HFFc6 (cell line): ENCODE results near the gene DYNC1I2. TPM values are rescaled to one million over a fixed set of nuclear protein-coding genes. Genes with fewer than 3 reads are reported as not detected.

ENCODE experiments used
- DNase-seq: peaks from one replicate; pipeline ENCODE4 v3.0.0-alpha.2; 2018
- H3K27ac Mint-ChIP-seq: 2 replicates; pipeline ENCODE4 v1.8.0; 2020; ENCODE audit warnings: mild to moderate bottlenecking, mixed read lengths
- H3K27me3 Mint-ChIP-seq: 2 replicates; pipeline ENCODE4 v1.8.0; 2021; ENCODE audit warnings: mild to moderate bottlenecking, moderate library complexity, mixed read lengths; ENCODE audit not compliant: insufficient read depth
- H3K36me3 Mint-ChIP-seq: 2 replicates; pipeline ENCODE4 v1.8.0; 2021; ENCODE audit warnings: low read depth, mixed read lengths
- H3K4me1 Mint-ChIP-seq: 2 replicates; pipeline ENCODE4 v1.8.0; 2020; ENCODE audit warnings: low read depth, mixed read lengths
- H3K4me3 Mint-ChIP-seq: 2 replicates; pipeline ENCODE4 v1.8.0; 2020; ENCODE audit warnings: mild to moderate bottlenecking, moderate library complexity, mixed read lengths
- H3K9me3 Mint-ChIP-seq: 2 replicates; pipeline ENCODE4 v1.8.0; 2020; ENCODE audit warnings: mild to moderate bottlenecking, mixed read lengths
- total RNA-seq, 6 experiments: library from RNA; stranded (reverse); fragmentation: NEBNext Ultra II Directional; extraction: Animal tissue kit (Norgen Biotek cat#: 25700); gene quantifications; 2 replicates in 1 of 6; 3 replicates in 5 of 6; pipeline ENCODE4 v1.2.3, GENCODE V29; 2021
- TF ChIP-seq, protein P1 (sequence below): fragments of 200-600 bp; sonication (generic); IDR thresholded peaks from 2 replicates; pipeline ENCODE4 v1.5.0; 2021; ENCODE audit warnings: antibody characterized with exemption, mild to moderate bottlenecking

The DYNC1I2 gene
- total RNA-seq, 6 experiments from 2014 or later, result 98.1 to 111 (median 105) TPM

DNA sequence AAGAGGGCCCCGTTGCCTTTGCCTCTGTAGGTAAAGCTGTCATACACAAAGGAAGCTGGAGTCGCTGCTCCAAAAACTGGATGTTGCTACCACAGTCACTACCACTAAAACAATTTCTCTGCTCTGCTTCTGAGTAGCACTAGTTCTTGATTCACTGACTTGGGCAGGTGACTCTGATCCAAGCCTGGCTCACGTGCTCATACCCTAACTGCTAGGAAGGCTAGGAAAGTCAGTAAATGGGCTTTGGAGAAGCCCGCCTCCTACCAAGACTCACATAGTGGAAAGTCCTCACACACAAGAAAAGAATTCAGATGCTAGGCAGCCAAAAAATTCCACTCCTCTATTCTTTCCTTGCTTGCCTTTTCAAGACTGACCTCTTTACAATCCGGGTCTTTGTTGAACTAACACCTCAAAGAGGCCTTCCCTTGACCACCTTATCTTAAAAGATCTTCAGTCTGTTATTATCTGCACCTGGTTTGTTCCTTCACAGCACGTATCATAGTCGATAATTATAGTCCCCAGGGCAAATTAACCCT, 11.4 kb upstream of the DYNC1I2 start:
- TF ChIP-seq, protein P1, sequence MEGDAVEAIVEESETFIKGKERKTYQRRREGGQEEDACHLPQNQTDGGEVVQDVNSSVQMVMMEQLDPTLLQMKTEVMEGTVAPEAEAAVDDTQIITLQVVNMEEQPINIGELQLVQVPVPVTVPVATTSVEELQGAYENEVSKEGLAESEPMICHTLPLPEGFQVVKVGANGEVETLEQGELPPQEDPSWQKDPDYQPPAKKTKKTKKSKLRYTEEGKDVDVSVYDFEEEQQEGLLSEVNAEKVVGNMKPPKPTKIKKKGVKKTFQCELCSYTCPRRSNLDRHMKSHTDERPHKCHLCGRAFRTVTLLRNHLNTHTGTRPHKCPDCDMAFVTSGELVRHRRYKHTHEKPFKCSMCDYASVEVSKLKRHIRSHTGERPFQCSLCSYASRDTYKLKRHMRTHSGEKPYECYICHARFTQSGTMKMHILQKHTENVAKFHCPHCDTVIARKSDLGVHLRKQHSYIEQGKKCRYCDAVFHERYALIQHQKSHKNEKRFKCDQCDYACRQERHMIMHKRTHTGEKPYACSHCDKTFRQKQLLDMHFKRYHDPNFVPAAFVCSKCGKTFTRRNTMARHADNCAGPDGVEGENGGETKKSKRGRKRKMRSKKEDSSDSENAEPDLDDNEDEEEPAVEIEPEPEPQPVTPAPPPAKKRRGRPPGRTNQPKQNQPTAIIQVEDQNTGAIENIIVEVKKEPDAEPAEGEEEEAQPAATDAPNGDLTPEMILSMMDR, result no peak
- Mint-ChIP-seq H3K27me3 (peaks cover 32% of the 10 kb centered on the region), H3K9me3 (no peaks in the 10 kb centered on the region), H3K4me1 (no peaks in the 10 kb centered on the region; the same call in 1 of the 2 replicates), H3K4me3 (no peak overlapping the region), H3K36me3 (no peaks in the 10 kb centered on the region), H3K27ac (no peak overlapping the region)
- DNase-seq, result no peak

DNA sequence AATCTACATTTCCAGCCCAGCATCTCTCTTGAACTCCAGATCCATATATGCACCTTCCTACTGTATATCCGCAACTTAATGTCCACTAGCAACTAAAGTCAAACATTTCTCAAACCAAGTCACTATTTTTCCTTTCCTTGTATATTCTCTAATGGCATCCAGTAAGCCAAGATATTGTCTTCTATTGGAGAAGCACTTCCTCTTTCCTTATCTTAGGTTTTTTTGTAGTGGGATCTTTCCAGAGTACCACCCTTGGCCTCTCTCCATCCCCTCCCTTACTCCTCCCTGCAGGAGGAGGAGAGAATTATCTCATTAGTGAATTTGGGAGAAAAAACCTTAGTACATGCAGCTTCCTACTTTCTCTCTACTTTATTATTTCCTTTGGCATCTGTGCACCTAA, 8.7 kb upstream of the DYNC1I2 start:
- no peak for DNase-seq
- TF ChIP-seq, protein P1, result no peak
- no peak overlapping the region for H3K27ac Mint-ChIP-seq
- H3K4me3 Mint-ChIP-seq, result no peak overlapping the region
- no peaks in the 10 kb centered on the region for H3K9me3 Mint-ChIP-seq
- H3K27me3 Mint-ChIP-seq, result peaks cover 12% of the 10 kb centered on the region
- H3K4me1 Mint-ChIP-seq, result no peaks in the 10 kb centered on the region; the same call in 1 of the 2 replicates
- no peaks in the 10 kb centered on the region for H3K36me3 Mint-ChIP-seq

DNA sequence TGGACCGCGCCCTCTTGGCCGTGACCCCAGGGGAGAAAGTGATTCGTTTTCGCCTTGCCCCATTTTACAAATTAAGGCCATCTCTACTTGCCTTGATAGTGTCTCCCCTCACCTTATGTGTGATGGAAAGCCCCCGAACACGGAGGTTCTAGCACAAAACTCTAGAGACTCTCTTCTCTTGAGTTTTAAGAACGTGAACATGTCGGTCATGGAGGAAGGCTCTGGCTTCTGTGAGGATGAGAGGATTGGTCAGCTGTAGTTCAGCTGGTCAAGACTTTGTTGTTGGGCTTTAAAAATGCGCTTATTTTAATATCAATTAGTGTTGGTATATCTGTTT, 828 bp downstream of the DYNC1I2 start:
- H3K4me3 Mint-ChIP-seq, result peak overlapping the region; percentile 97
- H3K9me3 Mint-ChIP-seq, result no peaks in the 10 kb centered on the region
- H3K36me3 Mint-ChIP-seq, result peaks cover 18% of the 10 kb centered on the region
- H3K27ac Mint-ChIP-seq, result peak overlapping the region; percentile 98
- TF ChIP-seq, protein P1, result no peak
- peak; percentile 37 for DNase-seq
- peaks cover 4% of the 10 kb centered on the region; the same call in 1 of the 2 replicates for H3K27me3 Mint-ChIP-seq
- peaks cover 26% of the 10 kb centered on the region for H3K4me1 Mint-ChIP-seq

DNA sequence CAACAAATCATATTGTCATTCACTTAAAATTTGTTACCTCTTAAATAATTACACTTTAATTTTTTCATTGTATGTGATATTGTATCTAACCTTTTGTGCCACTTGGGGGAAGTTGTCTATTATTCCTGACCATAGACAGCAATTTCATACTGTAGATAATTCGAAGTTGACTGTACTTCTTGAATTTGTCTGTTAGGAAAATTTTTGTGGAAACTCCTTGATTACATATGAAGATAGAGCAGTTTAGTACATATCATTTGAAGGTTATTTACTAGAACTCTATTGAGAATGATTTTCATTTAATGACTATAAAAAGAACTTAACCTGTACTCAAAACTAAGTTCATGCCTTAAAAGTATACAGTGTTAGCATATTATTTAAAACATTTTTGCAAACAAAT, 5.1 kb downstream of the DYNC1I2 start:
- Mint-ChIP-seq H3K4me3 (no peak overlapping the region), H3K4me1 (peaks cover 21% of the 10 kb centered on the region), H3K27ac (no peak overlapping the region), H3K9me3 (no peaks in the 10 kb centered on the region), H3K27me3 (peaks cover 3% of the 10 kb centered on the region; the same call in 1 of the 2 replicates), H3K36me3 (peaks cover 24% of the 10 kb centered on the region)
- DNase-seq, result no peak
- TF ChIP-seq, protein P1, result no peak

DNA sequence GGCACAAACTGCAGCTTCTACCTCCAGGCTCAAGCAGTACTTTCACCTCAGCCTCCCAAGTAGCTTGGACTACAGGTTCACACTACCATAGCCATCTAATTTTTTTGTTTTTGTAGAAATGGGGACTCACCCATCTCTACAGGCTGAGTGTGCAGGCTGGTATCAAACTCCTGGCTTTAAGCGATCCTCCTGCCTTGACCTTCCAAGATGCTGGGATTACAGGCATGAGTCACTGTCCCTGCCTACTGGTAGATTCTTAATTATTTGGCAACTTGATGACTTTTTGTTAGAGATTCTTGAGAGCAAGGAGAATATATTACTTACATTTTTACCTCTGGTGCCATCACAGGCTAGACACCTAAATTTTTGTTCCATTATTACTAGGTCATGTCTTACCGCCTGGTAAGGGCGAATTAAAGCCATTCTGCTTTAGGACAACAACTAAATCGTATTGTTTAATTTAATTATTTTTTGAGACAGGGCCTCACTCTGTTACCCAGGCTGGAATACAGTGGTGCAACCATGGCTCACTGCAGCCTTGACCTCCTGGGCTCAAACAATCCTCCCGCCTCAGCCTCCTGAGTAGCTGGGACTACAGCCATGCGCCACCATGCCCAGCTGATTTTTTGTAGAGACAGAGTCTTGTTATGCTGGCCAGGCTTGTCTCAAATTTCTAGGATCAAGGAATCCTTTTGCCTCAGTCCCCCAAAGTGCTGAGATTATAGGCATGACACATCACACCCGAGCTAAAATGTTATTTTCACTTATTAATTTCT, 15.7 kb downstream of the DYNC1I2 start:
- peak overlapping the region; percentile 79 for H3K27ac Mint-ChIP-seq

More for the DNA sequence above, 15.7 kb downstream of the DYNC1I2 start:
- Mint-ChIP-seq H3K4me3 (peak overlapping the region; percentile 27), H3K36me3 (peaks cover 3% of the 10 kb centered on the region; the same call in 1 of the 2 replicates), H3K4me1 (peaks cover 63% of the 10 kb centered on the region), H3K9me3 (no peaks in the 10 kb centered on the region), H3K27me3 (no peaks in the 10 kb centered on the region; the same call in 1 of the 2 replicates)
- TF ChIP-seq, protein P1, result no peak
- peak; percentile 62 for DNase-seq
